ENCODE results near the gene IL34.

DNA sequence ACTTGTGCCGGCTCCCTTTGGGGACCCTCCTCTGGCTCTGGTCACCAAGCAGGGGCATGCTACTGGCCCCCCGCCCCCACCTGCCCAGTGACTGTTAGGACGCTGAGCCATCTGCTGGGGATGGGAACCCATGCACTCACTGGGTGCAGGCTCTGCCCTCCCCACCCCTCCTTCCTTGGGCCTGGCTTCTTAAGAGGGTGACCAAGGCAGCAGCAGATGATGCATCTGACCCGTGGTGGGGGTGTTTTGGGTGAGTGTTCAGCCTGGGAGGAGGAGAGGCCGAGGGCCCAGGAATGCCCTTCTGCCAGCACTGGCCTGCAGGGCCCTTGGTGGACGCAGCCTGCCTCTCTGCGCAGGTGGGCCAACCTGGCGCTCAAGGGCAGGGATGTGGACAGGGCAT, 58.7 kb downstream of the IL34 start:
- TF ChIP-seq, protein P1, sequence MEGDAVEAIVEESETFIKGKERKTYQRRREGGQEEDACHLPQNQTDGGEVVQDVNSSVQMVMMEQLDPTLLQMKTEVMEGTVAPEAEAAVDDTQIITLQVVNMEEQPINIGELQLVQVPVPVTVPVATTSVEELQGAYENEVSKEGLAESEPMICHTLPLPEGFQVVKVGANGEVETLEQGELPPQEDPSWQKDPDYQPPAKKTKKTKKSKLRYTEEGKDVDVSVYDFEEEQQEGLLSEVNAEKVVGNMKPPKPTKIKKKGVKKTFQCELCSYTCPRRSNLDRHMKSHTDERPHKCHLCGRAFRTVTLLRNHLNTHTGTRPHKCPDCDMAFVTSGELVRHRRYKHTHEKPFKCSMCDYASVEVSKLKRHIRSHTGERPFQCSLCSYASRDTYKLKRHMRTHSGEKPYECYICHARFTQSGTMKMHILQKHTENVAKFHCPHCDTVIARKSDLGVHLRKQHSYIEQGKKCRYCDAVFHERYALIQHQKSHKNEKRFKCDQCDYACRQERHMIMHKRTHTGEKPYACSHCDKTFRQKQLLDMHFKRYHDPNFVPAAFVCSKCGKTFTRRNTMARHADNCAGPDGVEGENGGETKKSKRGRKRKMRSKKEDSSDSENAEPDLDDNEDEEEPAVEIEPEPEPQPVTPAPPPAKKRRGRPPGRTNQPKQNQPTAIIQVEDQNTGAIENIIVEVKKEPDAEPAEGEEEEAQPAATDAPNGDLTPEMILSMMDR (IDR thresholded peaks at IDR 0.05): no peak
- no peak for TF ChIP-seq POLR2AphosphoS5 (IDR thresholded peaks at IDR 0.05)
- TF ChIP-seq POLR2A (IDR thresholded peaks at IDR 0.05): no peak

All from transverse colon (tissue), 4 donors.